Caco-2 (cell line): ENCODE measurements around the gene ZNF438. TPM values are rescaled to one million over a fixed set of nuclear protein-coding genes. Genes with fewer than 3 reads are reported as not detected.

ENCODE experiments used
- BruUV-seq: library from RNA; stranded (reverse); fragments of 400-500 nt; replicated peaks from 2 replicates; lab custom pipeline; 2021; lab: Mats Ljungman, UMichigan
- CTCF ChIA-PET: fragments of 300-600 bp; sonication (Branson Sonifier 250); formaldehyde crosslinking; loops from one replicate; lab custom pipeline; 2022; ENCODE audit warnings: antibody characterized with exemption; lab: Charles Lee
- POLR2A ChIA-PET: fragments of 300-600 bp; sonication (Branson Sonifier 250); formaldehyde crosslinking; loops from one replicate; lab custom pipeline; 2022; ENCODE audit warnings: antibody characterized with exemption; lab: Charles Lee
- DNase-seq, 2 experiments: peaks; one replicate each; pipeline versions ENCODE4 v3.0.0 to v3.0.0-alpha.2; 2020 to 2022
- H3K27me3 ChIP-seq: replicated peaks from 2 replicates; pipeline ENCODE4 v1.6.0; 2011; ENCODE audit warnings: low read length; ENCODE audit not compliant: control insufficient read depth, insufficient read depth
- H3K36me3 ChIP-seq: 2 replicates; pipeline ENCODE4 v1.5.1; 2011; ENCODE audit warnings: low read length; ENCODE audit not compliant: control insufficient read depth, insufficient read depth
- H3K4me1 ChIP-seq: fragments of 250-450 bp; sonication (Bioruptor Pico); 2 replicates; pipeline ENCODE4 v1.5.1; 2020; ENCODE audit warnings: mild to moderate bottlenecking
- H3K4me3 ChIP-seq: 2 replicates; pipeline ENCODE4 v1.5.1; 2011; ENCODE audit warnings: low read depth, mild to moderate bottlenecking, control low read depth, low read length
- H3K9me3 ChIP-seq: fragments of 250-450 bp; sonication (Bioruptor Pico); 2 replicates; pipeline ENCODE4 v1.5.1; 2020; ENCODE audit warnings: mild to moderate bottlenecking, moderate library complexity
- H3K27ac Mint-ChIP-seq: one replicate; pipeline ENCODE4 v1.8.0; 2022; ENCODE audit warnings: mixed read lengths; ENCODE audit not compliant: unreplicated experiment
- H3K27me3 Mint-ChIP-seq: one replicate; pipeline ENCODE4 v1.8.0; 2022; ENCODE audit warnings: mixed read lengths; ENCODE audit not compliant: insufficient read depth, unreplicated experiment
- H3K36me3 Mint-ChIP-seq: one replicate; pipeline ENCODE4 v1.8.0; 2022; ENCODE audit warnings: mild to moderate bottlenecking, mixed read lengths; ENCODE audit not compliant: insufficient read depth, unreplicated experiment
- H3K4me1 Mint-ChIP-seq: one replicate; pipeline ENCODE4 v1.8.0; 2022; ENCODE audit warnings: low read depth, mixed read lengths; ENCODE audit not compliant: unreplicated experiment
- H3K4me3 Mint-ChIP-seq: one replicate; pipeline ENCODE4 v1.8.0; 2022; ENCODE audit warnings: mild to moderate bottlenecking, moderate library complexity, mixed read lengths; ENCODE audit not compliant: unreplicated experiment
- H3K9me3 Mint-ChIP-seq: one replicate; pipeline ENCODE4 v1.8.0; 2022; ENCODE audit warnings: mixed read lengths; ENCODE audit not compliant: unreplicated experiment
- intact Hi-C: fragments of 100-400 bp; cut with micrococcal nuclease; formaldehyde crosslinking; loops from one replicate; pipeline ENCODE4 v1.10.0; 2022; ENCODE audit not compliant: unreplicated experiment
- total RNA-seq: library from RNA; stranded (reverse); gene quantifications from 2 replicates; pipeline ENCODE4 v1.2.3, GENCODE V29; 2022
- TF ChIP-seq, protein P1 (sequence below), 2 experiments: fragments of 200-600 bp in 1 of 2; IDR thresholded peaks; 1 replicate in 1 of 2; 2 replicates in 1 of 2; pipeline versions ENCODE4 v1.5.1 to v1.8.0; 2011 to 2022; ENCODE audit warnings: antibody characterized with exemption in 1 of 2, control low read depth in 1 of 2, inconsistent platforms in 1 of 2, low read depth in 1 of 2, low read length in 1 of 2, mild to moderate bottlenecking in 1 of 2, moderate library complexity in 1 of 2; ENCODE audit not compliant: insufficient read depth in 1 of 2, severe bottlenecking in 1 of 2, unreplicated experiment in 1 of 2

Gene ZNF438
- total RNA-seq, 1 experiment from 2014 or later, result 1.00 TPM

DNA sequence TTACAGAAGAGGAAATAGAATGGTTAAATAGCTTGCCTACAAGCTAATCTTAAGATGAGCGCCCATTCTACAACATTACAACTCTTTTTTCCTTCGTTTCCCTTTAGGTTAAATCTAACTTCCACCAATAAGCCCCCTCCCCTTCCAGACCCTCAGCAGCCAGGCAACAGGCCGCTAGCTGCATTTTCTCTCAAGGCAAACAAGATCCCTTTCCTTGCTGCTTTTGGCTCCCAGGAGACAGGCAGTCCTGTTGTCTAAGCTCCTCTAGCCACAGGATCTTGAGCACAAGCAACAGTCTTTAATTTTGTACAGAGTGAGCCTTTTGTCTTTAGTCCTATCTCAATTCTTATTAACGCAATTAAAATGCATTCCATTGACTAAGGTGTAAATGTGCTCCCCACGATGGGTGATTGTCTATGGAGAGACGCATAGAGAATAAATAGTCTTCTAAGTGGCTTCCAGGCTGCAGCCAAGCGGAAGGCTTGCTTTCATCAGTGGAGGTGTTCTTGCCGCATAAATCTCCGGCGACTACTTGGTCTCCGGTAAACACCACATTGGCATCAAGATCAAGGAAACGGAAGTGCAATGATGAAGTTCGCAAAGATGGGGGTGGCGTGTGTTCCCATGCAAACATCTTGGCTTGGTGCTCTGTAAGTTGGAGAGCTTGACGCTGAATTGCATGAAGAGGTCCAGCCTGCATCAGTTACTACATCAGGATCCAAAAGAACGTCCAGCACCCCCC, 220.2 kb downstream of the ZNF438 start:
- Histone ChIP-seq H3K9me3 (no peaks in the 10 kb centered on the region; the same call in 1 of the 2 replicates), H3K27me3 (no peaks in the 10 kb centered on the region), H3K4me1 (no peaks in the 10 kb centered on the region), H3K36me3 (no peaks in the 10 kb centered on the region), H3K4me3 (no peak overlapping the region)
- Mint-ChIP-seq H3K9me3 (no peaks in the 10 kb centered on the region), H3K4me1 (no peaks in the 10 kb centered on the region), H3K27ac (no peak overlapping the region), H3K36me3 (no peaks in the 10 kb centered on the region), H3K4me3 (no peak overlapping the region), H3K27me3 (peaks cover 3% of the 10 kb centered on the region)
- no peak for DNase-seq
- ChIA-PET CTCF (no interaction called here), POLR2A (interaction anchor here (0.6 kb wide), 1 partner anchor 221 kb away, joined by 3 read pairs; no protein-coding TSS in a partner anchor)
- no TSS peak for BruUV-seq
- TF ChIP-seq, protein P1, sequence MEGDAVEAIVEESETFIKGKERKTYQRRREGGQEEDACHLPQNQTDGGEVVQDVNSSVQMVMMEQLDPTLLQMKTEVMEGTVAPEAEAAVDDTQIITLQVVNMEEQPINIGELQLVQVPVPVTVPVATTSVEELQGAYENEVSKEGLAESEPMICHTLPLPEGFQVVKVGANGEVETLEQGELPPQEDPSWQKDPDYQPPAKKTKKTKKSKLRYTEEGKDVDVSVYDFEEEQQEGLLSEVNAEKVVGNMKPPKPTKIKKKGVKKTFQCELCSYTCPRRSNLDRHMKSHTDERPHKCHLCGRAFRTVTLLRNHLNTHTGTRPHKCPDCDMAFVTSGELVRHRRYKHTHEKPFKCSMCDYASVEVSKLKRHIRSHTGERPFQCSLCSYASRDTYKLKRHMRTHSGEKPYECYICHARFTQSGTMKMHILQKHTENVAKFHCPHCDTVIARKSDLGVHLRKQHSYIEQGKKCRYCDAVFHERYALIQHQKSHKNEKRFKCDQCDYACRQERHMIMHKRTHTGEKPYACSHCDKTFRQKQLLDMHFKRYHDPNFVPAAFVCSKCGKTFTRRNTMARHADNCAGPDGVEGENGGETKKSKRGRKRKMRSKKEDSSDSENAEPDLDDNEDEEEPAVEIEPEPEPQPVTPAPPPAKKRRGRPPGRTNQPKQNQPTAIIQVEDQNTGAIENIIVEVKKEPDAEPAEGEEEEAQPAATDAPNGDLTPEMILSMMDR (IDR thresholded peaks at IDR 0.05; ENCODE audit: insufficient read depth in 1 of 2, low read depth in 1 of 2, low read length in 1 of 2, severe bottlenecking in 1 of 2, unreplicated experiment in 1 of 2), result no peak
- intact Hi-C loops, result no loop called here

DNA sequence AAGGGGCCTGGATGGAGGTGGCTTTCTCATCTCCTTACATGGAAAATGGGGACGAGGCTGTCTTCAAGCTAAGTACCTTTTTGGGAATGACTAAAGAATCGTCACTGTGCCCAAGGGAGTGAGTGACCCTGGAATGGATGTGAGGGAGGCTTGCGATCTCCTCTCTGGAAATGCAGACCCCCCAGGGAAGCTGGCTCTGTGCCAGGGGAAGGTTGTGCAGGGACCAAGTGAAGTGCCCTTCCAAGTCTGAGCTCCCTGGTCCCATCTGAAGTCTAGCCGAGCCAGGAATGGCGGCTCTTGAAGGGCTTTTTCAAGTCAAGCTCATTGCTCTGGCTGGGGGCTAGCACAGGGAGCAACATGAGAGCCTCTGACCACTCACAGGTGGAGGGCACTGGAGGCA, 221.2 kb downstream of the ZNF438 start:
- no TSS peak for BruUV-seq
- no peaks in the 10 kb centered on the region for H3K36me3 ChIP-seq
- H3K27me3 Mint-ChIP-seq, result peaks cover 3% of the 10 kb centered on the region
- POLR2A ChIA-PET, result interaction anchor here (0.6 kb wide), 1 partner anchor 222 kb away, joined by 3 read pairs; no protein-coding TSS in a partner anchor
- H3K4me3 ChIP-seq, result no peak overlapping the region
- no peaks in the 10 kb centered on the region for H3K27me3 ChIP-seq
- no peak overlapping the region for H3K4me3 Mint-ChIP-seq
- intact Hi-C loops, result no loop called here
- CTCF ChIA-PET, result no interaction called here
- H3K9me3 Mint-ChIP-seq, result no peaks in the 10 kb centered on the region
- H3K36me3 Mint-ChIP-seq, result no peaks in the 10 kb centered on the region
- TF ChIP-seq, protein P1 (IDR thresholded peaks at IDR 0.05; ENCODE audit: insufficient read depth in 1 of 2, low read depth in 1 of 2, low read length in 1 of 2, severe bottlenecking in 1 of 2, unreplicated experiment in 1 of 2), result no peak
- H3K4me1 Mint-ChIP-seq, result no peaks in the 10 kb centered on the region
- no peaks in the 10 kb centered on the region; the same call in 1 of the 2 replicates for H3K9me3 ChIP-seq
- DNase-seq, result no peak
- H3K4me1 ChIP-seq, result no peaks in the 10 kb centered on the region
- H3K27ac Mint-ChIP-seq, result no peak overlapping the region

DNA sequence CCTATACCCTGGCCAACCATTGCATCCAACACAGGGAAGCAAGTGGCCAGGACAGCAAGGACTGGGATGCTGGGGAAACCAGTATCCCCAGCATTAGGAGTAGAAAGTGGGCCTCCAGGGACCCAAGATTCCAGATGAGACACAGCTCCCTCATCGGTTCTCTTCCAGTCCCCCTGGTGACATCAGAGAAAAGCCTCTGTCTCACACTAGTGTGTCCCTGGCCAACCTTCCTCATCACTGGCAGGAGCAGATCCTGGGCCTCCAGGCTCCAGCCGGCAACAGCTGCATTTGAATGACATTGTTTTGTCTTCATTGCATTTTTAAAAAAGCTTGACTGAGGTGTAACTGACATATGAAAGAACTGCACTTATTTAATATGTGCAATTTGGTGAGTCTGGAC, 224.8 kb downstream of the ZNF438 start:
- H3K27me3 ChIP-seq, result no peaks in the 10 kb centered on the region
- no peaks in the 10 kb centered on the region; the same call in 1 of the 2 replicates for H3K9me3 ChIP-seq
- ChIA-PET POLR2A (no interaction called here), CTCF (no interaction called here)
- no peaks in the 10 kb centered on the region for H3K36me3 ChIP-seq
- no peak overlapping the region for H3K4me3 Mint-ChIP-seq
- intact Hi-C loops, result no loop called here
- H3K4me1 ChIP-seq, result no peaks in the 10 kb centered on the region
- TF ChIP-seq, protein P1 (IDR thresholded peaks at IDR 0.05; ENCODE audit: insufficient read depth in 1 of 2, low read depth in 1 of 2, low read length in 1 of 2, severe bottlenecking in 1 of 2, unreplicated experiment in 1 of 2), result no peak
- H3K4me3 ChIP-seq, result no peak overlapping the region
- H3K4me1 Mint-ChIP-seq, result no peaks in the 10 kb centered on the region
- BruUV-seq, result no TSS peak
- H3K9me3 Mint-ChIP-seq, result no peaks in the 10 kb centered on the region
- H3K27me3 Mint-ChIP-seq, result no peaks in the 10 kb centered on the region
- H3K36me3 Mint-ChIP-seq, result no peaks in the 10 kb centered on the region
- H3K27ac Mint-ChIP-seq, result no peak overlapping the region
- DNase-seq, result no peak
